IPS-18a (cell line): ENCODE results near the gene CCDC136.

Experiments
- H3K27ac ChIP-seq: one replicate; pipeline ENCODE4 v1.5.1; 2013; ENCODE audit warnings: low read length
- H3K27me3 ChIP-seq: one replicate; pipeline ENCODE4 v1.6.1; 2013; ENCODE audit warnings: mild to moderate bottlenecking, low read length; ENCODE audit not compliant: control insufficient read depth, insufficient read depth
- H3K36me3 ChIP-seq: one replicate; pipeline ENCODE4 v1.6.1; 2013; ENCODE audit warnings: low read depth, low read length; ENCODE audit not compliant: control insufficient read depth
- H3K4me1 ChIP-seq: one replicate; pipeline ENCODE4 v1.6.1; 2013; ENCODE audit warnings: low read depth, low read length; ENCODE audit not compliant: control insufficient read depth
- H3K4me3 ChIP-seq: one replicate; pipeline ENCODE4 v1.5.1; 2013; ENCODE audit warnings: low read length
- H3K9ac ChIP-seq: one replicate; pipeline ENCODE4 v1.6.1; 2013; ENCODE audit warnings: mild to moderate bottlenecking, low read length, moderate library complexity
- H3K9me3 ChIP-seq: one replicate; pipeline ENCODE4 v1.6.1; 2013; ENCODE audit warnings: low read depth, low read length; ENCODE audit not compliant: control insufficient read depth

The CCDC136 gene

GRCh38 chr7:128781126-128781525 is 10.6 kb upstream of the CCDC136 start:
- no peak overlapping the region for H3K9ac ChIP-seq
- no peaks in the 10 kb centered on the region for H3K36me3 ChIP-seq
- no peaks in the 10 kb centered on the region for H3K27me3 ChIP-seq
- peaks cover 6% of the 10 kb centered on the region for H3K4me1 ChIP-seq
- H3K4me3 ChIP-seq = no peak overlapping the region
- H3K9me3 ChIP-seq = no peaks in the 10 kb centered on the region
- H3K27ac ChIP-seq = no peak overlapping the region

GRCh38 chr7:128781851-128782250 is 9.9 kb upstream of the CCDC136 start:
- Histone ChIP-seq H3K4me1 (peaks cover 6% of the 10 kb centered on the region), H3K9me3 (no peaks in the 10 kb centered on the region), H3K27me3 (no peaks in the 10 kb centered on the region), H3K9ac (no peak overlapping the region), H3K4me3 (no peak overlapping the region), H3K36me3 (no peaks in the 10 kb centered on the region), H3K27ac (no peak overlapping the region)

- Histone ChIP-seq H3K36me3 (no peaks in the 10 kb centered on the region), H3K4me3 (peak overlapping the region; percentile 68), H3K27me3 (no peaks in the 10 kb centered on the region), H3K4me1 (peaks cover 6% of the 10 kb centered on the region), H3K9ac (peak overlapping the region; percentile 16), H3K27ac (no peak overlapping the region), H3K9me3 (no peaks in the 10 kb centered on the region)
These were observed 8.5 kb upstream of the CCDC136 start for GRCh38 chr7:128783143-128783861.

- no peak overlapping the region for H3K4me3 ChIP-seq
- H3K27ac ChIP-seq = no peak overlapping the region
- peaks cover 10% of the 10 kb centered on the region for H3K4me1 ChIP-seq
- no peaks in the 10 kb centered on the region for H3K36me3 ChIP-seq
- H3K27me3 ChIP-seq = no peaks in the 10 kb centered on the region
- H3K9ac ChIP-seq = no peak overlapping the region
- H3K9me3 ChIP-seq = no peaks in the 10 kb centered on the region
These were observed 6.0 kb upstream of the CCDC136 start for GRCh38 chr7:128785738-128786137.

GRCh38 chr7:128788446-128789412 is 3.0 kb upstream of the CCDC136 start:
- Histone ChIP-seq H3K4me1 (peaks cover 16% of the 10 kb centered on the region), H3K9ac (no peak overlapping the region), H3K36me3 (no peaks in the 10 kb centered on the region), H3K4me3 (no peak overlapping the region), H3K9me3 (no peaks in the 10 kb centered on the region), H3K27ac (no peak overlapping the region), H3K27me3 (no peaks in the 10 kb centered on the region)

- no peaks in the 10 kb centered on the region for H3K36me3 ChIP-seq
- H3K4me1 ChIP-seq = peaks cover 22% of the 10 kb centered on the region
- H3K4me3 ChIP-seq = peak overlapping the region; percentile 63
- no peaks in the 10 kb centered on the region for H3K9me3 ChIP-seq
- H3K9ac ChIP-seq = no peak overlapping the region
- no peaks in the 10 kb centered on the region for H3K27me3 ChIP-seq
- H3K27ac ChIP-seq = no peak overlapping the region
These were observed 1.3 kb upstream of the CCDC136 start for GRCh38 chr7:128790315-128791041.

GRCh38 chr7:128791972-128792327 is 182 bp downstream of the CCDC136 start:
- no peak overlapping the region for H3K27ac ChIP-seq
- H3K36me3 ChIP-seq = no peaks in the 10 kb centered on the region
- peak overlapping the region; percentile 23 for H3K9ac ChIP-seq
- H3K27me3 ChIP-seq = no peaks in the 10 kb centered on the region
- H3K4me1 ChIP-seq = peaks cover 22% of the 10 kb centered on the region
- peak overlapping the region; percentile 63 for H3K4me3 ChIP-seq
- H3K9me3 ChIP-seq = no peaks in the 10 kb centered on the region

- Histone ChIP-seq H3K27me3 (no peaks in the 10 kb centered on the region), H3K36me3 (no peaks in the 10 kb centered on the region), H3K9ac (no peak overlapping the region), H3K27ac (no peak overlapping the region), H3K4me1 (peaks cover 22% of the 10 kb centered on the region), H3K9me3 (no peaks in the 10 kb centered on the region), H3K4me3 (peak overlapping the region; percentile 63)
These were observed 858 bp downstream of the CCDC136 start for GRCh38 chr7:128792471-128793180.

GRCh38 chr7:128793181-128793547 is 1.4 kb downstream of the CCDC136 start:
- Histone ChIP-seq H3K4me3 (no peak overlapping the region), H3K4me1 (peaks cover 22% of the 10 kb centered on the region), H3K27ac (no peak overlapping the region), H3K36me3 (no peaks in the 10 kb centered on the region), H3K9ac (no peak overlapping the region), H3K27me3 (no peaks in the 10 kb centered on the region), H3K9me3 (no peaks in the 10 kb centered on the region)

GRCh38 chr7:128794020-128794419 is 2.3 kb downstream of the CCDC136 start:
- peaks cover 22% of the 10 kb centered on the region for H3K4me1 ChIP-seq
- H3K9me3 ChIP-seq = no peaks in the 10 kb centered on the region
- H3K4me3 ChIP-seq = no peak overlapping the region
- H3K36me3 ChIP-seq = no peaks in the 10 kb centered on the region
- no peaks in the 10 kb centered on the region for H3K27me3 ChIP-seq
- H3K9ac ChIP-seq = no peak overlapping the region
- no peak overlapping the region for H3K27ac ChIP-seq

GRCh38 chr7:128794436-128794835 is 2.7 kb downstream of the CCDC136 start:
- Histone ChIP-seq H3K4me1 (peaks cover 22% of the 10 kb centered on the region), H3K36me3 (peaks cover 2% of the 10 kb centered on the region), H3K27me3 (no peaks in the 10 kb centered on the region), H3K27ac (no peak overlapping the region), H3K9ac (no peak overlapping the region), H3K4me3 (no peak overlapping the region), H3K9me3 (no peaks in the 10 kb centered on the region)
